Activated naive CD8-positive, alpha-beta T cell treated with anti-CD3 and anti-CD28 coated beads, Interleukin-2, amount 10 ng/mL, durations not matched to agents 7 days and 5 days (primary cell): ENCODE results near the gene WBP11. TPM values are rescaled to one million over a fixed set of nuclear protein-coding genes. Genes with fewer than 3 reads are reported as not detected.
A peak's percentile ranks its signal among the peaks of the same experiment; 100 is the strongest.

Experiments used
- ATAC-seq: fragments of 150-1000 bp; cut with Tn5 transposase; one replicate; pipeline ENCODE4 v1.10.0; 2021; ENCODE audit warnings: low read depth, moderate library complexity
- POLR2A ChIA-PET: fragments of 350-600 bp; sonication (Branson Sonifier 250); formaldehyde crosslinking; loops from one replicate; lab custom pipeline; 2021; ENCODE audit warnings: antibody characterized with exemption; lab: Charles Lee
- DNase-seq: peaks from one replicate; pipeline ENCODE4 v3.0.0; 2021
- H3K27ac Mint-ChIP-seq: one replicate; pipeline ENCODE4 v1.8.0; 2022; ENCODE audit warnings: mild to moderate bottlenecking, mixed read lengths
- H3K27me3 Mint-ChIP-seq: one replicate; pipeline ENCODE4 v1.8.0; 2022; ENCODE audit warnings: mild to moderate bottlenecking, moderate library complexity, mixed read lengths
- H3K36me3 Mint-ChIP-seq: one replicate; pipeline ENCODE4 v1.8.0; 2021; ENCODE audit warnings: mild to moderate bottlenecking, mixed read lengths
- H3K4me1 Mint-ChIP-seq: one replicate; pipeline ENCODE4 v1.8.0; 2021; ENCODE audit warnings: mixed read lengths
- H3K4me3 Mint-ChIP-seq: one replicate; pipeline ENCODE4 v1.8.0; 2022; ENCODE audit warnings: mild to moderate bottlenecking, moderate library complexity, mixed read lengths
- H3K9me3 Mint-ChIP-seq: one replicate; pipeline ENCODE4 v1.8.0; 2021; ENCODE audit warnings: mixed read lengths
- total RNA-seq, 2 experiments: library from RNA; stranded (reverse); gene quantifications; one replicate each; pipeline ENCODE4 v1.2.3, GENCODE V29; 2021

WBP11 gene
- total RNA-seq, 2 experiments from 2014 or later: 90.9 to 98.0 TPM

DNA sequence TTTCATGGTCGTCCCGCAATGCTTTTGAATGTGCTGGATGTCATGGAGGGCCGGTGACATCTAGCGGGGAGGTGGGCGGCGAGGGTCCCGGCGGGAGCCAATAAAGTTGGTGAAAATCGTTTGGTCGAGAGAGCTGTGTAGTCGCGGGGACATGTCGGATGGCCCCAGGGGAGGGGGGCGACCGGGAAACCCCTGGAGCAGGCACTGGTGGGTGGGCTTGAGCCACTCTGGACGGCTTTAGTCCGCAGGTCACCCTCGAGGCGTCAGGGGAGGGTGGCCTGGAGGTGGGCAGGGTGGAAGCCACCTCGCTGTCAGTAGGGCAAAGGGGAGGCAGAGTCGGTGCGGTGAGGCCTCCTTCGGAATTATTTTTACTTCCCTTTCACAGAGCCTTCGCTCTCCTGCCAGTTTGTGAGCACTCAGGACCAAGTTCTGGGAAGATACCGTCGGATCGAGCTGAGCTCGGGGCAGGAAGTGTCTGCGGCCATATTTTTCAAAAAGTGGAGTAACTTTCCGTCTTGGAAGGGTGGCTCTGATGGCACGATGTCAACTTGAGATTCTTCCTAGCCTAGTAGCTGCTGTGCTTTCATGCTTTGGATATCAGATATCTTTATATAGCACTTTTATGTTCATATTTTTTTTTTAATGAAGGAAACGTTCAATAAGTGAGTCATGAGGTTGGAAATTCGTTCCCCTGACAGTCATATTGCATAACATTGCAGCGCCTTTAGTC is 28.2 kb downstream of the WBP11 start:
- DNase-seq (peak; percentile 63), ATAC-seq (no peak)
- Mint-ChIP-seq H3K27ac (peak overlapping the region; percentile 97), H3K4me3 (peak overlapping the region; percentile 94), H3K4me1 (peaks cover 35% of the 10 kb centered on the region), H3K36me3 (peaks cover 1% of the 10 kb centered on the region), H3K9me3 (no peaks in the 10 kb centered on the region), H3K27me3 (no peaks in the 10 kb centered on the region)
- POLR2A ChIA-PET: interaction anchor here (0.5 to 8.4 kb wide), 18 partner anchors 9 to 1561 kb away, joined by 3 to 186 read pairs (median 5); partner anchors contain the start of genes ARHGDIB, C12orf60 and WBP11

DNA sequence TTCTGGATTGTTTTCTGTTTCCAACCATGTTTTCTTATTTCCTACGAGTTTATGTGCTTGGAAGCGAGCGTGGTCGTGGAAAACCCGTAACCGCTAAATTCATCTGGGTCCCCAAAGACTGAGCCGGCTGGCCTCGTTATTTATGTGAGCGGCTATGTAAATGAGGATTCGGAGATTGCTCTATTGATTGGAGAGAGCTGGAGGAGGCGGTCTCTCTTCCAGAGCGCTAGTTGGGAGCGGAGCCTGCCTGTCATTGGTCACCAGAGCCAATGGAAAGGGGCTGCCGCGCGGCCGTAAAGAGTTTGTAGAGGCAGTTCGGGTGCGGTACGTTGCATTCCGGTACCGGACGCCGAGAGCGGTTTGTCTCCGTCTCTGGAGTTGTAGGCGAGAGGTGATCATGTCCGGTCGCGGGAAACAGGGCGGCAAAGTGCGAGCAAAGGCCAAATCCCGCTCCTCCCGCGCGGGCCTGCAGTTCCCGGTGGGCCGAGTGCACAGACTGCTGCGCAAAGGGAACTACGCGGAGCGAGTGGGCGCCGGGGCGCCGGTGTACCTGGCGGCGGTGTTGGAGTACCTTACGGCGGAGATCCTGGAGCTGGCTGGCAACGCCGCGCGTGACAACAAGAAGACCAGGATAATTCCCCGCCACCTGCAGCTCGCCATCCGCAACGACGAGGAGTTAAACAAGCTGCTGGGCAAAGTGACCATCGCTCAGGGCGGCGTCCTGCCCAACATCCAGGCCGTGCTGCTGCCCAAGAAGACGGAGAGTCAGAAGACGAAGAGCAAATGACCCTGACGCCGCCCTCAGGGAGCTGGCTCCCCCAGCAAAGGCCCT is 29.0 kb downstream of the WBP11 start:
- H3K4me1 Mint-ChIP-seq: peaks cover 30% of the 10 kb centered on the region

DNA sequence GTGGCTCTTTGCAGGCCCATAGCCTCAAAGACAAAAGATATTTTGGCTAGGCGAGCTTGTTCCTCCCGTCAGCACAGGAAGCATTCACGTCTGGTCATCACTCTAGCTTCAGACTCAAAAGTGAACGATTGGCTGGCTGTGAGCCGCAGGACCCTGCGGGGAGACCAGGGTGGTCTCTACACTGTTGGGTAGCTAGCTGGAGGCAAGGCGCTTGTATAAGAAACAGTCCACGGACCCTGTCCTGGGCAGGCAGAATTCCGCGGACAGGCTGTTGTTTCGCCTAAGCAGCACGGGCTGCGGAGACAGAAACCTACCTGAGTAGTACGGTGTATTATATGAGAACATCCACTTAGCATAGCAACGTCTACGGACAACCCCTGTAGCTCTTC is 29.6 kb downstream of the WBP11 start:
- DNase-seq (peak; percentile 70), ATAC-seq (peak; percentile 16)
- peaks cover 7% of the 10 kb centered on the region for H3K36me3 Mint-ChIP-seq
- peaks cover 34% of the 10 kb centered on the region for H3K4me1 Mint-ChIP-seq
- peak overlapping the region; percentile 94 for H3K4me3 Mint-ChIP-seq
- no peaks in the 10 kb centered on the region for H3K27me3 Mint-ChIP-seq
- peak overlapping the region; percentile 97 for H3K27ac Mint-ChIP-seq
- H3K9me3 Mint-ChIP-seq: no peaks in the 10 kb centered on the region
- POLR2A ChIA-PET: interaction anchor here (0.7 to 8.4 kb wide), 17 partner anchors 19 to 801 kb away, joined by 3 to 186 read pairs (median 5); partner anchors contain the start of genes ARHGDIB, C12orf60 and WBP11

More for the DNA sequence above, 29.0 kb downstream of the WBP11 start:
- Mint-ChIP-seq H3K36me3 (peaks cover 3% of the 10 kb centered on the region), H3K27ac (peak overlapping the region; percentile 97), H3K9me3 (no peaks in the 10 kb centered on the region), H3K4me3 (peak overlapping the region; percentile 94), H3K27me3 (no peaks in the 10 kb centered on the region)
- ATAC-seq (peak; percentile 72), DNase-seq (peak; percentile 89)
- POLR2A ChIA-PET: interaction anchor here (0.5 to 8.4 kb wide), 23 partner anchors 9 to 1561 kb away, joined by 3 to 186 read pairs (median 4); partner anchors contain the start of genes ARHGDIB, C12orf60 and WBP11

DNA sequence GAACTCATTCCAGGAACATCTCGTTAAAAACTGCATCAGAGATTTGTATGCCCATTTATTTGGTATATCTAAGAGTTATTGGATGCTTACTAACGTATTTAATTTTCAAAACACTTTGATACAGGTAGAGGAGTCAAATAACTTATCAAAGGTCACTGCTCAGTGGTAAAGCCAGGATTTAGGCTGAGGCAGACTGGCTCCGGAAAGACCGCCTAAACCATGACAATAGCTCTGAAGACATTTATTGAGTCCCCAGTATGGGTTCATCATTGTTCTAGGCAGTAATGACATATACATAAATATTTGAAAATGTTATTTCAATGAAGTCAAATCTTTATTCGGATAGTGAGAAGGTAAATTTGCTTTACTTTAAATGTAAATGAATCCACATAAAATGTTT is 30.3 kb downstream of the WBP11 start:
- DNase-seq: no peak
- Mint-ChIP-seq H3K4me3 (peak overlapping the region; percentile 94), H3K27me3 (no peaks in the 10 kb centered on the region), H3K4me1 (peaks cover 34% of the 10 kb centered on the region), H3K27ac (peak overlapping the region; percentile 97), H3K9me3 (no peaks in the 10 kb centered on the region), H3K36me3 (peaks cover 10% of the 10 kb centered on the region)
- no peak for ATAC-seq
- POLR2A ChIA-PET: interaction anchor here (0.7 to 8.4 kb wide), 9 partner anchors 30 to 388 kb away, joined by 3 to 186 read pairs (median 5); partner anchors contain the start of genes ARHGDIB, C12orf60 and WBP11

DNA sequence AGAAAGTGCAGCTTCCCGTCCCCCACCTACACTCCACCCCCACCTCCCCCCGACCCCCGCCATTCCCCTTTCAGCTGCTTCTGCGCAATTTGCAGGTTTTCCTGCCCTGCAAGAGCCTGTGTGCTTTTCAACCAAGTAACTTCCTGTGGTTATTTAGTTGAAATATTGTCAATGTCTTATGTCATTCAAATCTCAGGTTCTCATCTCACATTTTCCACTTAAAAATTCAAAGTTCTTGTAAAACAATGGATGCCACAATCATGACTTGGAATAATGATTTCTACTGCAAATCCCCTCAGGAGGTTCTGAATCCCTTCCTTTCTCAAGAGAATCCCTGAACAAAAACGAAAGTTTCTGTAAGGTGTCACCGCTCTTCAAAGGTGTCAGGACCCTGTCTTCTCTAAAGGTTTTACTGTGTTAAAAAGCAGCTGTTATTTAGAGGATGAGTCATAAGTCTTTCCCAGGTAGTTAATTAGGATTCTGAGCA is 31.6 kb downstream of the WBP11 start:
- no peak for ATAC-seq
- Mint-ChIP-seq H3K4me1 (peaks cover 43% of the 10 kb centered on the region), H3K4me3 (peak overlapping the region; percentile 94), H3K27ac (peak overlapping the region; percentile 99), H3K27me3 (no peaks in the 10 kb centered on the region), H3K9me3 (no peaks in the 10 kb centered on the region), H3K36me3 (peaks cover 23% of the 10 kb centered on the region)
- DNase-seq: no peak
- POLR2A ChIA-PET: interaction anchor here (0.6 to 8.4 kb wide), 34 partner anchors 8 to 799 kb away, joined by 3 to 186 read pairs (median 5); partner anchors contain the start of genes ARHGDIB, ATF7IP, C12orf60 and WBP11

DNA sequence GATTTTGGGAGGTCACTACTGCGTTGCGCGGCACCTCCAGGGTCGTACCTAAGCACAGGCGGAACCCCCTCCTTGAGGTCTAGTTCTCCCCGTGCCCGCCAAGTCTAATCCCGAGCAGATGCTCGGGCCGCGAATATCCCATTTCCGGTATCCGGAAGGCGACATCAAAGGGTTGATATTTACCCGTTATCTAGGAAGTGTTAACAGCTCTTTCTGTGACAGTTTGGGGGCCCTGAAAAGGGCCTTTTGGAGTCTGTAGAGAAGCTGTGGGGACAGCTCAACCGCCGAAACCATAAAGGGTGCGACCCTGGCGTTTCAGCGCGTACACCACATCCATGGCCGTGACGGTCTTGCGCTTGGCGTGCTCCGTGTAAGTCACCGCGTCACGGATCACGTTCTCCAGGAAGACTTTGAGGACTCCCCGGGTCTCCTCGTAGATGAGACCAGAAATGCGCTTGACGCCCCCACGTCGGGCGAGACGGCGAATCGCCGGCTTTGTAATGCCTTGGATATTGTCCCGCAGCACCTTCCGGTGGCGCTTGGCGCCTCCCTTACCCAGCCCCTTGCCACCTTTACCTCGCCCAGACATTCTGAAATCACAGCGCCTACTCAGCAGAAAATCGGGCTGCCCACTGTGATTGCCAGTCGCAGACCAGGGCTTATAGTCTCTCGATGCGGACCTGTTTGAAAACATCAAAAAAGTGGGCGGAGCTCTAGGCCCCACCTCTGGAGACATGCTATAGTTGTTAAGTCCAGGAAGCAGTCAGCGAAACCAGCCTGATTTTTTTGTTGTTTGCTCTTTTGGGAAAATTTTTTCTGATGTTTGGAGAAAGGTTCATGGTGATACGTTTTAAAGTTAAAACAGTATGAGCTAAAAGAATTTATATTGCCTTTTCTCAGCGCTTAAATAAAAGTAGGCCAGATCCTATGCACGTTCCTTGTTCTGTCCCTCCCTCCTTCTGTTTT is 32.5 kb downstream of the WBP11 start:
- Mint-ChIP-seq H3K9me3 (peaks cover 1% of the 10 kb centered on the region), H3K27ac (peak overlapping the region; percentile 99), H3K36me3 (peaks cover 31% of the 10 kb centered on the region), H3K4me3 (peak overlapping the region; percentile 94), H3K27me3 (no peaks in the 10 kb centered on the region), H3K4me1 (peaks cover 38% of the 10 kb centered on the region)
- peak; percentile 91 for DNase-seq
- peak; percentile 16 for ATAC-seq
- POLR2A ChIA-PET: interaction anchor here (0.6 to 8.4 kb wide), 46 partner anchors 9 to 800 kb away, joined by 3 to 186 read pairs (median 4); partner anchors contain the start of genes ARHGDIB, ATF7IP, C12orf60 and WBP11

DNA sequence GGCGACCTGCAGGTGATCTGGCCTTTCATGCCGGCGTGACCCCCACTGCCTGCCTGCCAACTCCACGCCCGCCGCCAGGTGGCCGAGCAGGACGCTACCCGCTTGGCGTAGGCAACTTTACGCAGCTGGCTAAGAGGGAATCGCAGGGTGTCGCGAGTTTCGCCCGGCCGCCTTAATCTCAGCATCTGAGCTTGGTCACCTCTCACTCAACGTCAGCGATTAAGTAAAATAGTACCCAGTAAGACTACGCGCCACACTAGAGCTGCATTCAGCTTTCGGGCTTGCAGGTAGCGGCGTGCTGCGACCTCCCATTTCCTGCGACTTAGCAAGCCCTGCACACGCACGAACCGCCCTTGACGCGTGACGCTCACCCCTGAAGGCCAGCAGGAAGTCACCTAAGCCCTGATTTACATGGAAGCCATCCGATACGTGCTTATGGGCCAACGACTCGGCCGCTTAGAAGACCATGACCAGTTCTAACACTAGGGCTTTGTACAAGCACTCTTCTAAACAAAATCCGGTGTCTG is 33.2 kb downstream of the WBP11 start:
- peaks cover 34% of the 10 kb centered on the region for H3K4me1 Mint-ChIP-seq
- H3K27ac Mint-ChIP-seq: peak overlapping the region; percentile 99
- peak; percentile 43 for ATAC-seq
- no peaks in the 10 kb centered on the region for H3K27me3 Mint-ChIP-seq
- DNase-seq: peak; percentile 89
- POLR2A ChIA-PET: interaction anchor here (0.7 to 8.4 kb wide), 31 partner anchors 11 to 801 kb away, joined by 3 to 186 read pairs (median 5); partner anchors contain the start of genes ARHGDIB, ATF7IP, C12orf60 and WBP11
- peak overlapping the region; percentile 94 for H3K4me3 Mint-ChIP-seq
- H3K36me3 Mint-ChIP-seq: peaks cover 38% of the 10 kb centered on the region
- H3K9me3 Mint-ChIP-seq: peaks cover 1% of the 10 kb centered on the region

DNA sequence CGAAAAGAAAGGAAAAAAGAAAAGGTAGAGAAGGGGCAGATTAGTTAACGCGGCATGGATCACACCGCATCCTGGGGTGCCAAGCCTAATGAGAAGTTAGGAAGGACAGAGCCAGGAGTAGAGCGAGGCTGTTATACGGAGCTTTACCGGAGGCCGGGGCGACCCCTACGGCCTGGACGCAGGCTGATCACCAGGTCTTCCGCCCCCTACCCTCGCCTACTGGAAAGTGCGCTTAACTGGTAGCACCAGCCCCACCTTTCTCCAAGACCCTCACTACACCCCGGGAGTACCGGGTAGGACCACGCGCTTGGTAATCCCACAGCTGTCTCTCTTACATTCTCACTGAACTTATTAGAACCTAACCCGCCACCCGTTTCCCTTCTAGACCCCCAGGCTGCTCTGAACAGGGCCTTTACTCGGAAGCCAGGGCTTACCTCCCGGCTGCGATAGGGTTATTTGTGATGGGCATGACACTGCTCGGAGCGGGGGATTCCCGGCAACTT is 33.8 kb downstream of the WBP11 start:
- Mint-ChIP-seq H3K36me3 (peaks cover 42% of the 10 kb centered on the region), H3K4me1 (peaks cover 34% of the 10 kb centered on the region), H3K27me3 (no peaks in the 10 kb centered on the region), H3K27ac (peak overlapping the region; percentile 99), H3K9me3 (peaks cover 1% of the 10 kb centered on the region), H3K4me3 (peak overlapping the region; percentile 94)
- DNase-seq: no peak
- ATAC-seq: peak; percentile 0
- POLR2A ChIA-PET: interaction anchor here (0.5 to 8.4 kb wide), 29 partner anchors 15 to 801 kb away, joined by 3 to 186 read pairs (median 5); partner anchors contain the start of genes ARHGDIB, ATF7IP, C12orf60 and WBP11

DNA sequence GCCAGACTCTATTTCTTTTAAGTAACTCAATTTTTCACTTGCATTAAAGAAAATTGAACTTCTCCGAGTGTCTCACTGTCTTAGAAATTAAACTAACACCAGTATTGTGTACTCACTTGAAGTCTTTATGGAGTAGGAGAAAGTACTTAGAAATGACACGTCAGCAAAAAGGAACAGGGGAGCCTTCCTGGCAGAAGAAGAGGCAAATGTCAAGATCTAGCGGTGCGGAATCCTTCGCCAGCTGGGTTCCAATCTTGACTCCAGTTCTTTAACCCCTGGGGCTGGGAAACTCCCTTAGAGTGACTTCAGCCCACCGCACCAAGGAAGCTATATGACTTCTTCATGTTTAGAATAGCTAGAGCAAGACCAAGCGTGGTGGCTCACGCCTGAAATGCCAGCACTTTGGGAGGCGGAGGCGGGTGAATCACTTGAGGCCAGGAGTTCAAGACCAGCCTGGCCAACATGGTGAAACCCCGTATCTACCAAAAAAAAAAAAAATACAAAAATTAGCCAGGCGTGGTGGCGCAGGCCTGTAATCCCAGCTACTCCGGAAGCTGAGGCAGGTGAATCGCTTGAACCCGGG is 34.4 kb downstream of the WBP11 start:
- DNase-seq (no peak), ATAC-seq (no peak)
- no peaks in the 10 kb centered on the region for H3K27me3 Mint-ChIP-seq
- POLR2A ChIA-PET: interaction anchor here (0.5 to 8.4 kb wide), 11 partner anchors 26 to 403 kb away, joined by 3 to 186 read pairs (median 9); partner anchors contain the start of genes ARHGDIB, ATF7IP, C12orf60 and WBP11
- peak overlapping the region; percentile 99 for H3K27ac Mint-ChIP-seq
- H3K4me3 Mint-ChIP-seq: peak overlapping the region; percentile 94
- peaks cover 1% of the 10 kb centered on the region for H3K9me3 Mint-ChIP-seq
- H3K36me3 Mint-ChIP-seq: peaks cover 43% of the 10 kb centered on the region
- H3K4me1 Mint-ChIP-seq: peaks cover 34% of the 10 kb centered on the region

DNA sequence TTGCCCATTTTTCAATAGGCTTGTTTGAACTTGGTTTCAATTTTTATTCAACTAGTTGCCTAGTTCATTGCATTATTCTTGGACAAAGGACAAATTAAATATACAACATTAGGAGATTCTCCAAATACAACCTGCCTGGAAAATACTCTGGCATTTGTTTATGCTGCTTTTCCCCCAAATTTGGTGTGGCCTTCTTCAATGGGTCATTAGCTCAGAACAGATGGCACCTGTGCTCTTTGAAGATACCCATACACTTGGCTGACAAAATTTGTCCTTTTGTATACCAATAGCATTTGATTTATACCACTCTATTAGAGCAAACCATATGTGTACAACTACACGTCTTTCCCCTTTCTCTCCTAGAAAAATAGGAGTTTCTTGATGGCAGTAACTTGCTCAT is 35.7 kb downstream of the WBP11 start:
- Mint-ChIP-seq H3K27me3 (no peaks in the 10 kb centered on the region), H3K4me1 (peaks cover 31% of the 10 kb centered on the region), H3K27ac (no peak overlapping the region), H3K9me3 (peaks cover 1% of the 10 kb centered on the region), H3K4me3 (peak overlapping the region; percentile 40), H3K36me3 (peaks cover 45% of the 10 kb centered on the region)
- DNase-seq (no peak), ATAC-seq (no peak)
- POLR2A ChIA-PET: interaction anchor here (0.6 to 0.7 kb wide), 2 partner anchors 454 to 1141 kb away, joined by 3 to 4 read pairs; no protein-coding TSS in a partner anchor

DNA sequence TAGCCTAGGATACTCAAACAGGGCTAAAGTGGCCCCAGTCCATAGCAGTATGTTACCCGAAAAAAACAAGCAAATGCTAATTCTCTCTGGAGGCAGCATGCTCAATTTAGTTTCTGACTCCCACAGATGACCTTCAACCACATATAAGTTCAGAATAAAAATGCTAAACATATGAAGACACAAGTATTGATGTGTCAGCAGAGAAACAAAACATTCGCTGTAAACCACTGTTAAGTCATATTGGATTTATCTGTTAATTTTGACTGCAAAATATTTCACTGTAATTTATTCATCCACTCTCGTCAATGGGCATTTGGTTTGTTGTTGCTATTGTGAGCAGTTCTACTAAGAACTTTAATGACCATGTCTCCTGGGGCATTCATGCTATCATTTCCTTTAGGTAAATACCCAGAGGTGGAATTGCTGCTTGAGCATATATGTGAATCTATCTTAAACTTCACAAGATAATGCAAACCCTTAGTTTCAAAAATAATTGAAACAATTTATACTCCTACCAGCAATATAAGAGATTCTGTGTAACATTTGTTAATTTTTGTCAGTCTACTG is 36.5 kb downstream of the WBP11 start:
- DNase-seq: no peak
- POLR2A ChIA-PET: interaction anchor here (0.7 kb wide), 1 partner anchor 455 kb away, joined by 4 read pairs; no protein-coding TSS in a partner anchor
- ATAC-seq: no peak
- peak overlapping the region; percentile 40 for H3K4me3 Mint-ChIP-seq
- peaks cover 52% of the 10 kb centered on the region for H3K36me3 Mint-ChIP-seq
- peaks cover 1% of the 10 kb centered on the region for H3K9me3 Mint-ChIP-seq
- no peaks in the 10 kb centered on the region for H3K27me3 Mint-ChIP-seq
- peaks cover 26% of the 10 kb centered on the region for H3K4me1 Mint-ChIP-seq
- no peak overlapping the region for H3K27ac Mint-ChIP-seq
